ENCODE measurements around the gene DENND11. TPM values are rescaled to one million over a fixed set of nuclear protein-coding genes. Genes with fewer than 3 reads are reported as not detected.
A peak's percentile ranks its signal among the peaks of the same experiment; 100 is the strongest.

Gene DENND11
- total RNA-seq, 3 donors from 2014 or later (not counting 1 experiment from before 2014, with no cell fraction given), result 28.9 to 57.0 (median 47.6) TPM

- H3K36me3 Mint-ChIP-seq, result no peaks in the 10 kb centered on the region
- H3K27me3 ChIP-seq (ENCODE audit: control insufficient read depth, insufficient read depth, low read length), result no peaks in the 10 kb centered on the region
- WGBS (ENCODE audit: insufficient coverage), result 100% methylated on average over 3 of the region's 4 CpGs
- no peaks in the 10 kb centered on the region for H3K36me3 ChIP-seq (ENCODE audit: control insufficient read depth, insufficient read depth, low read length)
- TF ChIP-seq, protein P1, sequence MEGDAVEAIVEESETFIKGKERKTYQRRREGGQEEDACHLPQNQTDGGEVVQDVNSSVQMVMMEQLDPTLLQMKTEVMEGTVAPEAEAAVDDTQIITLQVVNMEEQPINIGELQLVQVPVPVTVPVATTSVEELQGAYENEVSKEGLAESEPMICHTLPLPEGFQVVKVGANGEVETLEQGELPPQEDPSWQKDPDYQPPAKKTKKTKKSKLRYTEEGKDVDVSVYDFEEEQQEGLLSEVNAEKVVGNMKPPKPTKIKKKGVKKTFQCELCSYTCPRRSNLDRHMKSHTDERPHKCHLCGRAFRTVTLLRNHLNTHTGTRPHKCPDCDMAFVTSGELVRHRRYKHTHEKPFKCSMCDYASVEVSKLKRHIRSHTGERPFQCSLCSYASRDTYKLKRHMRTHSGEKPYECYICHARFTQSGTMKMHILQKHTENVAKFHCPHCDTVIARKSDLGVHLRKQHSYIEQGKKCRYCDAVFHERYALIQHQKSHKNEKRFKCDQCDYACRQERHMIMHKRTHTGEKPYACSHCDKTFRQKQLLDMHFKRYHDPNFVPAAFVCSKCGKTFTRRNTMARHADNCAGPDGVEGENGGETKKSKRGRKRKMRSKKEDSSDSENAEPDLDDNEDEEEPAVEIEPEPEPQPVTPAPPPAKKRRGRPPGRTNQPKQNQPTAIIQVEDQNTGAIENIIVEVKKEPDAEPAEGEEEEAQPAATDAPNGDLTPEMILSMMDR (IDR thresholded peaks at IDR 0.05), result no peak
- H3K27ac ChIP-seq (ENCODE audit: low read length), result no peak overlapping the region
- H3K9me3 Mint-ChIP-seq, result no peaks in the 10 kb centered on the region
- H3K4me3 Mint-ChIP-seq, result peak overlapping the region; percentile 85
- no peak overlapping the region for H3K4me3 ChIP-seq (ENCODE audit: low read length)
- ATAC-seq (no peak), DNase-seq (no peak)
- peak overlapping the region; percentile 83 to 91 for H3K27ac Mint-ChIP-seq
- peaks cover 26% of the 10 kb centered on the region for H3K4me1 ChIP-seq (ENCODE audit: control insufficient read depth, insufficient read depth, low read length)
- H3K4me1 Mint-ChIP-seq, result peaks cover 29 to 39% of the 10 kb centered on the region in 2 donors
- intact Hi-C loops (cut with micrococcal nuclease), result no loop called here
- no peaks in the 10 kb centered on the region for H3K9me3 ChIP-seq (ENCODE audit: control insufficient read depth, insufficient read depth, low read length)
- peaks cover 0 to 5% of the 10 kb centered on the region in 2 donors for H3K27me3 Mint-ChIP-seq (ENCODE audit: low read depth in 2 of 2)
These were observed 926 bp upstream of the DENND11 start for GRCh38 chr7:141702892-141703291.

DNA sequence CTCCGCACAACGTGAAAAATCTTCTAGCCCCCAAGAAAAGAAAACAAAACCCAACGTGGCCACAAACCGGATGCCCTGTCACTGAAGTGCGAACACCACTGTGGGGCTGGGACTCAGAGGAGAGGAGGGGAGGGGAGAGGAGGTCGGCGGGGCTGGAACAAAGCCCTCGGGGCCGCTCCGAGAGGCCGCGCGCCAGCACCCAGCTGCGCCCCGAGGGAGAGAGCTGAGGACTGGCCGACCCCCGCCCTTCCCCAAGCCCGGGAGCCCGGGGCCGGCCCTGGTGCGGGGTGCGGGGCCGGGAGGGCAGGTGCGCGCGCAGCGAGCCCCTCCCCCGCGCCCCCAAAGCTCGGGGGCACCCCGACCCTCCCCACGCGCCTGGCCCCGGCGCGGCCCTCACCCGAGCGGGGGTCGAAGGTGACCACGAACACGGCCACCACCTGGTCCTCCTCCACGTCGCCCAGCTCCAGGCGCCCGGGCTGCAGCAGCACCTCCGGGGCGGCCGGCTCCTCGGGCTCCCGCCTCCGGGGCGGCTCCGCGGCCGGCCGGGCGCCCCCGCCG, 398 bp downstream of the DENND11 start:
- Mint-ChIP-seq H3K27me3 (ENCODE audit: low read depth in 2 of 2) (peaks cover 0 to 5% of the 10 kb centered on the region in 2 donors), H3K36me3 (no peaks in the 10 kb centered on the region), H3K4me3 (peak overlapping the region; percentile 90), H3K4me1 (peaks cover 35 to 41% of the 10 kb centered on the region in 2 donors), H3K9me3 (no peaks in the 10 kb centered on the region), H3K27ac (peak overlapping the region; percentile 80 to 89)
- WGBS (ENCODE audit: insufficient coverage), result under 1% methylated on average over 59 of the region's 59 CpGs
- DNase-seq (peak; percentile 79 to 90), ATAC-seq (peak; percentile 85 to 91 (median 86))
- Histone ChIP-seq H3K4me3 (ENCODE audit: low read length) (peak overlapping the region; percentile 50), H3K4me1 (ENCODE audit: control insufficient read depth, insufficient read depth, low read length) (peaks cover 27% of the 10 kb centered on the region), H3K27ac (ENCODE audit: low read length) (peak overlapping the region; percentile 58), H3K27me3 (ENCODE audit: control insufficient read depth, insufficient read depth, low read length) (no peaks in the 10 kb centered on the region), H3K9me3 (ENCODE audit: control insufficient read depth, insufficient read depth, low read length) (no peaks in the 10 kb centered on the region), H3K36me3 (ENCODE audit: control insufficient read depth, insufficient read depth, low read length) (no peaks in the 10 kb centered on the region)
- TF ChIP-seq, protein P1 (IDR thresholded peaks at IDR 0.05), result no peak
- intact Hi-C loops (cut with micrococcal nuclease), result loop anchor here (1.0 to 2.0 kb wide), 2 partner anchors 37 to 145 kb away; partner anchors contain the start of gene SSBP1

DNA sequence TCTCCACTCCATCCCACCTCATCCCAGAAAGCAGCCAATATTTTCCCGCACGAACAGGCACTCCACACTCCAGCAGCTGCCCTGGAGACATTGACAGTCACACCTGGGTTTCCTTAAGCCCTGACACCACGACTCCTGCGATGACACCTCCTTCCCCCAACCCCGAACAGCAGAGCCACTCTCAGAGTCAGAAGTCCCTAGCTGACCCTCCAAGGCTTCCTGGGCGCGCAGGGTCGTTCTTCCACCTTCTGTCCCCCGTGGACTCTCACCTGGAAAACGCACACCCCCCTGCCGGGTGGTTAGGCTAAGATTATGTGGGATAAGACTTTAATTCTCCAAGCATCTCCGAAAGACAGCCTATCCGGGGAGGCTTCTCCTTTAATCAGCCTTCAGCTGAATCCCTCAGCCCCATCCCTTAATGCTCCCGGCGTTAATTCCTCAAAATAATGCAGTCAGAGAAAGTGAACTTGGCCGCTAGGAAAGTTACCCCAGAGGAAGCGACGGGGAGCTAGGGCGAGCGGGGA, 1.1 kb downstream of the DENND11 start:
- ATAC-seq (no peak), DNase-seq (peak; percentile 20 to 50)
- H3K27ac Mint-ChIP-seq, result peak overlapping the region; percentile 80 to 89
- Histone ChIP-seq H3K36me3 (ENCODE audit: control insufficient read depth, insufficient read depth, low read length) (no peaks in the 10 kb centered on the region), H3K27ac (ENCODE audit: low read length) (peak overlapping the region; percentile 54), H3K4me1 (ENCODE audit: control insufficient read depth, insufficient read depth, low read length) (peaks cover 27% of the 10 kb centered on the region), H3K27me3 (ENCODE audit: control insufficient read depth, insufficient read depth, low read length) (no peaks in the 10 kb centered on the region), H3K9me3 (ENCODE audit: control insufficient read depth, insufficient read depth, low read length) (no peaks in the 10 kb centered on the region), H3K4me3 (ENCODE audit: low read length) (peak overlapping the region; percentile 50)
- peaks cover 0 to 5% of the 10 kb centered on the region in 2 donors for H3K27me3 Mint-ChIP-seq (ENCODE audit: low read depth in 2 of 2)
- no peaks in the 10 kb centered on the region for H3K9me3 Mint-ChIP-seq
- peak overlapping the region; percentile 90 for H3K4me3 Mint-ChIP-seq
- intact Hi-C loops (cut with micrococcal nuclease), result loop anchor here (1.0 to 2.0 kb wide), 2 partner anchors 37 to 144 kb away; partner anchors contain the start of gene SSBP1
- H3K36me3 Mint-ChIP-seq, result no peaks in the 10 kb centered on the region
- TF ChIP-seq, protein P1 (IDR thresholded peaks at IDR 0.05), result no peak
- WGBS (ENCODE audit: insufficient coverage), result 5% methylated on average over 15 of the region's 20 CpGs
- H3K4me1 Mint-ChIP-seq, result peaks cover 39 to 45% of the 10 kb centered on the region in 2 donors

All from natural killer cell (primary cell).